Measurements from ENCODE around the gene FILIP1. TPM values are rescaled to one million over a fixed set of nuclear protein-coding genes. Genes with fewer than 3 reads are reported as not detected.

FILIP1 gene
- total RNA-seq, 1 donor from 2014 or later = 0.69 TPM

GRCh38 chr6:75430631-75431325 is 62.8 kb downstream of the FILIP1 start:
- TF ChIP-seq CTCF (IDR thresholded peaks at IDR 0.05; ENCODE audit: partially characterized antibody, unreplicated experiment) = no peak
- no peaks in the 10 kb centered on the region for H3K4me1 Mint-ChIP-seq (ENCODE audit: low read depth, unreplicated experiment)
- peaks cover 3% of the 10 kb centered on the region for H3K9me3 Mint-ChIP-seq (ENCODE audit: unreplicated experiment)
- no peak for DNase-seq
- no peak overlapping the region for H3K4me3 Mint-ChIP-seq (ENCODE audit: unreplicated experiment)
- H3K27ac Mint-ChIP-seq (ENCODE audit: unreplicated experiment) = no peak overlapping the region
- H3K36me3 Mint-ChIP-seq (ENCODE audit: unreplicated experiment) = no peaks in the 10 kb centered on the region
- peaks cover 2% of the 10 kb centered on the region for H3K27me3 Mint-ChIP-seq (ENCODE audit: unreplicated experiment)

- H3K27ac Mint-ChIP-seq (ENCODE audit: unreplicated experiment) = no peak overlapping the region
- no peaks in the 10 kb centered on the region for H3K4me1 Mint-ChIP-seq (ENCODE audit: low read depth, unreplicated experiment)
Measured at GRCh38 chr6:75429061-75429703, 64.4 kb downstream of the FILIP1 start.

GRCh38 chr6:75428204-75428603 is 65.4 kb downstream of the FILIP1 start:
- no peak for DNase-seq
- Mint-ChIP-seq H3K4me3 (ENCODE audit: unreplicated experiment) (no peak overlapping the region), H3K4me1 (ENCODE audit: low read depth, unreplicated experiment) (no peaks in the 10 kb centered on the region), H3K27me3 (ENCODE audit: unreplicated experiment) (peaks cover 2% of the 10 kb centered on the region), H3K9me3 (ENCODE audit: unreplicated experiment) (no peaks in the 10 kb centered on the region), H3K36me3 (ENCODE audit: unreplicated experiment) (no peaks in the 10 kb centered on the region), H3K27ac (ENCODE audit: unreplicated experiment) (no peak overlapping the region)
- TF ChIP-seq CTCF (IDR thresholded peaks at IDR 0.05; ENCODE audit: partially characterized antibody, unreplicated experiment) = no peak

More at GRCh38 chr6:75429061-75429703, 64.4 kb downstream of the FILIP1 start:
- Mint-ChIP-seq H3K36me3 (ENCODE audit: unreplicated experiment) (no peaks in the 10 kb centered on the region), H3K4me3 (ENCODE audit: unreplicated experiment) (no peak overlapping the region), H3K27me3 (ENCODE audit: unreplicated experiment) (peaks cover 2% of the 10 kb centered on the region), H3K9me3 (ENCODE audit: unreplicated experiment) (no peaks in the 10 kb centered on the region)
- no peak for DNase-seq
- no peak for TF ChIP-seq CTCF (IDR thresholded peaks at IDR 0.05; ENCODE audit: partially characterized antibody, unreplicated experiment)

GRCh38 chr6:75427329-75427728 is 66.3 kb downstream of the FILIP1 start:
- Mint-ChIP-seq H3K27ac (ENCODE audit: unreplicated experiment) (no peak overlapping the region), H3K9me3 (ENCODE audit: unreplicated experiment) (no peaks in the 10 kb centered on the region), H3K27me3 (ENCODE audit: unreplicated experiment) (peaks cover 2% of the 10 kb centered on the region), H3K36me3 (ENCODE audit: unreplicated experiment) (no peaks in the 10 kb centered on the region), H3K4me1 (ENCODE audit: low read depth, unreplicated experiment) (no peaks in the 10 kb centered on the region), H3K4me3 (ENCODE audit: unreplicated experiment) (no peak overlapping the region)
- no peak for DNase-seq
- no peak for TF ChIP-seq CTCF (IDR thresholded peaks at IDR 0.05; ENCODE audit: partially characterized antibody, unreplicated experiment)

All from glutamatergic neuron (in vitro differentiated cells).